CD4-positive, alpha-beta T cell treated with Interferon gamma for 1 hour (primary cell): ENCODE data around the gene LRP10.

Experiments used
- DNase-seq: peaks from one replicate; pipeline ENCODE4 v3.0.0-alpha.2; 2020

The LRP10 gene

DNA sequence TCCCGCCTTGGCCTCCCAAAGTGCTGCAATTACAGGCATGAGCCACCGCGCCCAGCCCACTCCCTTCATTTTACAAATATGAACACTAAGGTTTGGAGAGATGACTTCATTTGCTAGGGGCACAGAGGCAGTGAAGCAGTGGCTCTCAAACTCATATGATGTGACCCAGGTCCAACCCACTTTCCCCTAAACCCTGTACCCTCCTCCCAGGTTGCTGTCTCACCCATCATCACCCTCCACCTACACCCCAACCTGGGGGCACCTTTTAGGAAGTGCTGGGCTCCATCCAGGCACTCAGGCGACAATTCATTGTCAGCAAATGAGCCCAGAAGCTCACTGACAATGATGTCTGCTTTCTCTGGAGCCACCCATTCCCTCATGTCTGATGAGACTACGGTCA is 52.2 kb downstream of the LRP10 start:
- no peak for DNase-seq

DNA sequence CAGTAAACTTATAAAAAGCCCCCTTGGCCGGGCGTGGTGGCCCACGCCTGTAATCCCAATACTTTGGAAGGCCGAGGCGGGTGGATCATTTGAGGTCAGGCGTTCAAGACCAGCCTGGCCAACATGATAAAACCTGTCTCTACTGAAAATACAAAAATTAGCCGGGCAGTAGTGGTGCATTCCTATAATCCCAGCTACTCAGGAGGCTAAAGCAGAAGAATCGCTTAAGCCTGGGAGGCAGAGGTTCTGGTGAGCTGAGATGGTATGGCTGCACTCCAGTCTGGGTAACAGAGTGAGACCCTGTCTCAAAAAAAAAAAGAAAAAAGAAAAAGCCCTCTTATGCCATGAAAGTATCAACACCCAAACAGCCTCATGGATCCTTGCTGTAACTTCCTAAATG is 54.0 kb downstream of the LRP10 start:
- no peak for DNase-seq

- DNase-seq: no peak
Observed at GRCh38 chr14:22926316-22926715, 54.8 kb downstream of the LRP10 start.

DNA sequence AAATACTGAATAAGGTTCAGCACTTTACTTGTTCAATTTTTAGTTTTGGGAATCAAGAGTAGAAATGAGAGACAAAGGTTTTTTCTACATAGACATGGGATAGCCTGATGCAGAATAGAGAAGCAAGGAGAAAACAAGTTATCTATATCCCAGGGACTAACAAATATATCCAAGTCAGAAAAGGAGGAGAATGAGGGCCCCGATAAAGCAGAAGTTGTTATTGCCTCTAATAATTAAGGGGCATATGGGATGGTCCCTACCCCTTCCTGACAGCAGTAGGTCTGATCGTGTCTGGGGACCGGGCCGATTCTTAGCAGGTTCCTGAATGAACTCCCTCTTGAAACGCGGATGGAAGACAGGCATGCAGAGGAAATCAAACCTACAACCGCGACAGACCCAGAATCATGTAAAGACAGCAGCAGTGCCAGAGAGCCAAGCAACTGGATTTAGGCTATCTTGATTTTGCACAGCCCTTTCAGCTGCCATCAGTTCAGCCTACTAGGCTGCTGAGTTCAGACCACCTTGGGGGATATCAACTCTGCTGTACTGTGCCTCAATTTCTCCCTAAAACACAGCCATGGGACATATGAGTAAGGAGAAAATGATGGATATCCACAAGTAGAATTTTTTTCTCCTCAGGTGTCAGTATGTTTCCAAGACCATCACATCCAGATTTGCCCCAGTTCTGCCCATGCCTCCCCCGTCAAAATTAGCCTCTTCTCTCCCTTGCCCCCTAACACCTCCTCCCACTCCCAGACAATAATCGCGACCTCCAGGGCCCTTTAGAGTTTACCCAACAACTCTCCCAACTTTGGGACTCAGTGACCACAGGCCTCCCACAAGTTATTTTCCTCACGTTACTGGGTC is 56.9 kb downstream of the LRP10 start:
- no peak for DNase-seq

DNA sequence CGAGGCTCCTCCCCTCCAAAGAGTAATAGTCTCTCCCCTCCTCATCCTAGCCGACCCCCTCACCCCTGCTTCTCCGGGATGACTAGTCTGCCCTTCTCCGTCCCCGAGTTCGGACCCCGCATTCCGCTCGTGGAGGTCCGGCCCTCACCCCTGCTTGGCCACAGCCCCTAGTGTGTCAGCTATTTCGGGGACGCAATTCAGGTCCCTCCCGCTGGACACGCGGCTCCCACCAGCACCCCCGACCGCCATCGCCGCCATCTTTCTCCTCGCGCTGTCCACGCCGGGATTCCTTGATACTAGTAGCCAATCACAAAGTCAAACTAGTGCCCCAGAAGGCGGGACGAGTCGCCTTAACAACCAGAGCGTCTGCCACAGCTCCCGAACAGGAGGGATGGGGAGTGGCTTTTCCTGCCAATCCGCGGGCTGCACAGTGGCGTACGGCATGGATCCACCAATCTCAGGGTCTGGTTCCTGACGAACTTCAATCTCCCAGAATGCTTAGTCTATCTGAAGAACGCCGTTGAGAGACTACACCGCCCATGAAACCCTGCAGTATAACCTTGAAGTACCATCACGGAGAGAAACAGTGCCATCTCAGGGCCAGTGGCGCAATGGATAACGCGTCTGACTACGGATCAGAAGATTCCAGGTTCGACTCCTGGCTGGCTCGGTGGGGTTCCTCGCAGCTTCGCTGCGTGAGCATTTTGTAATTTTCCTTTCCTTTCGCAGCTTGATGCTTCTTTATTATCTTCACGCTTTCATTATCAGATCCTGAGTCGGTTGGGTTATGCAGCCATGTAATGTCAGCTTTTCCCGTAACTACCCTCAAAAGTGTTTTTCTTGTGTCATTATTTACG is 57.8 kb downstream of the LRP10 start, which contains the start of gene PRMT5:
TSS of gene PRMT5 (minus strand) at position 273 of the 857 bp plus-strand sequence. CDS start at position 258, 15 bp downstream.
- peak; percentile 99 for DNase-seq

- DNase-seq: no peak
Observed at GRCh38 chr14:22929961-22930364, 58.4 kb downstream of the LRP10 start.
